ENCODE results near the gene GMPR. TPM values are rescaled to one million over a fixed set of nuclear protein-coding genes. Genes with fewer than 3 reads are reported as not detected.
"Not testable (repeated sequence)": the region's sequence is repeated elsewhere in the genome, so short reads cannot be mapped to it uniquely, and the experiment has no call there.

Gene GMPR
- total RNA-seq, 2 experiments from 2014 or later = 1.4 to 1.6 TPM

- H3K27me3 Mint-ChIP-seq = no peaks in the 10 kb centered on the region
- no peaks in the 10 kb centered on the region for H3K4me1 Mint-ChIP-seq
- no peak overlapping the region for H3K27ac Mint-ChIP-seq
- ATAC-seq (no peak), DNase-seq (no peak)
- intact Hi-C loops (cut with DNase I, micrococcal nuclease) = no loop called here
- no peaks in the 10 kb centered on the region for H3K36me3 Mint-ChIP-seq (ENCODE audit: low read depth)
- H3K9me3 Mint-ChIP-seq (ENCODE audit: low read depth) = no peaks in the 10 kb centered on the region
- ChIA-PET POLR2A (no interaction called here), CTCF (no interaction called here)
- no peak overlapping the region for H3K4me3 Mint-ChIP-seq
Observed at GRCh38 chr6:16252686-16253299, 14.4 kb downstream of the GMPR start.

GRCh38 chr6:16253399-16254144, 15.2 kb downstream of the GMPR start:
- H3K4me1 Mint-ChIP-seq = peaks cover 5% of the 10 kb centered on the region
- no peak overlapping the region for H3K27ac Mint-ChIP-seq
- intact Hi-C loops (cut with DNase I, micrococcal nuclease) = no loop called here
- ChIA-PET CTCF (no interaction called here), POLR2A (no interaction called here)
- DNase-seq (no peak), ATAC-seq (no peak)
- no peak overlapping the region for H3K4me3 Mint-ChIP-seq
- H3K27me3 Mint-ChIP-seq = no peaks in the 10 kb centered on the region
- H3K36me3 Mint-ChIP-seq (ENCODE audit: low read depth) = no peaks in the 10 kb centered on the region
- no peaks in the 10 kb centered on the region for H3K9me3 Mint-ChIP-seq (ENCODE audit: low read depth)

GRCh38 chr6:16254535-16254934, 16.1 kb downstream of the GMPR start:
- ChIA-PET CTCF (no interaction called here), POLR2A (interaction anchor here (0.7 kb wide), 1 partner anchor 1541 kb away, joined by 7 read pairs; no protein-coding TSS in a partner anchor)
- H3K9me3 Mint-ChIP-seq (ENCODE audit: low read depth) = no peaks in the 10 kb centered on the region
- H3K4me3 Mint-ChIP-seq = no peak overlapping the region
- H3K27ac Mint-ChIP-seq = no peak overlapping the region
- no peaks in the 10 kb centered on the region for H3K27me3 Mint-ChIP-seq
- no peaks in the 10 kb centered on the region for H3K36me3 Mint-ChIP-seq (ENCODE audit: low read depth)
- peaks cover 5% of the 10 kb centered on the region for H3K4me1 Mint-ChIP-seq
- intact Hi-C loops (cut with DNase I, micrococcal nuclease) = no loop called here
- ATAC-seq (no peak), DNase-seq (no peak)

GRCh38 chr6:16256781-16257180, 18.4 kb downstream of the GMPR start:
- no peaks in the 10 kb centered on the region for H3K27me3 Mint-ChIP-seq
- intact Hi-C loops (cut with DNase I, micrococcal nuclease) = no loop called here
- DNase-seq (no peak), ATAC-seq (no peak)
- ChIA-PET POLR2A (interaction anchor here (0.6 to 0.7 kb wide), 2 partner anchors 11 to 22 kb away, joined by 3 read pairs; no protein-coding TSS in a partner anchor), CTCF (interaction anchor here (0.6 to 0.8 kb wide), 2 partner anchors 12 to 296 kb away, joined by 3 to 5 read pairs; no protein-coding TSS in a partner anchor)
- peaks cover 5% of the 10 kb centered on the region for H3K4me1 Mint-ChIP-seq
- no peak overlapping the region for H3K4me3 Mint-ChIP-seq
- H3K27ac Mint-ChIP-seq = no peak overlapping the region
- no peaks in the 10 kb centered on the region for H3K36me3 Mint-ChIP-seq (ENCODE audit: low read depth)
- no peaks in the 10 kb centered on the region for H3K9me3 Mint-ChIP-seq (ENCODE audit: low read depth)

- Mint-ChIP-seq H3K4me3 (no peak overlapping the region), H3K27ac (no peak overlapping the region), H3K27me3 (no peaks in the 10 kb centered on the region), H3K9me3 (ENCODE audit: low read depth) (no peaks in the 10 kb centered on the region), H3K36me3 (ENCODE audit: low read depth) (no peaks in the 10 kb centered on the region), H3K4me1 (peaks cover 5% of the 10 kb centered on the region)
- CTCF ChIA-PET = interaction anchor here (0.7 to 1.2 kb wide), 4 partner anchors 10 to 74 kb away, joined by 3 to 4 read pairs (median 3); no protein-coding TSS in a partner anchor
- DNase-seq (peak; percentile 37), ATAC-seq (peak; percentile 81)
- POLR2A ChIA-PET = no interaction called here
- intact Hi-C loops (cut with DNase I, micrococcal nuclease) = no loop called here
Observed at GRCh38 chr6:16257999-16258708, 19.8 kb downstream of the GMPR start.

- intact Hi-C loops (cut with DNase I, micrococcal nuclease) = no loop called here
- CTCF ChIA-PET = interaction anchor here (1.1 kb wide), 1 partner anchor 11 kb away, joined by 3 read pairs; no protein-coding TSS in a partner anchor
- POLR2A ChIA-PET = no interaction called here
- DNase-seq (no peak), ATAC-seq (no peak)
- no peak overlapping the region for H3K27ac Mint-ChIP-seq
- no peaks in the 10 kb centered on the region for H3K36me3 Mint-ChIP-seq (ENCODE audit: low read depth)
- no peaks in the 10 kb centered on the region for H3K27me3 Mint-ChIP-seq
- H3K4me1 Mint-ChIP-seq = peaks cover 5% of the 10 kb centered on the region
- no peak overlapping the region for H3K4me3 Mint-ChIP-seq
- H3K9me3 Mint-ChIP-seq (ENCODE audit: low read depth) = no peaks in the 10 kb centered on the region
Observed at GRCh38 chr6:16258709-16259075, 20.3 kb downstream of the GMPR start.

GRCh38 chr6:16259604-16260003, 21.2 kb downstream of the GMPR start:
- H3K4me3 Mint-ChIP-seq; H3K27me3 Mint-ChIP-seq; H3K36me3 Mint-ChIP-seq (ENCODE audit: low read depth); H3K4me1 Mint-ChIP-seq; intact Hi-C loops (cut with DNase I, micrococcal nuclease); DNase-seq; H3K27ac Mint-ChIP-seq; ATAC-seq; POLR2A ChIA-PET; H3K9me3 Mint-ChIP-seq (ENCODE audit: low read depth): not testable (repeated sequence)
- CTCF ChIA-PET = interaction anchor here (1.1 kb wide), 1 partner anchor 12 kb away, joined by 3 read pairs; no protein-coding TSS in a partner anchor

GRCh38 chr6:16260602-16261001, 22.2 kb downstream of the GMPR start:
- H3K27ac Mint-ChIP-seq; H3K9me3 Mint-ChIP-seq (ENCODE audit: low read depth); POLR2A ChIA-PET; H3K36me3 Mint-ChIP-seq (ENCODE audit: low read depth); DNase-seq; H3K4me1 Mint-ChIP-seq; H3K4me3 Mint-ChIP-seq; ATAC-seq; CTCF ChIA-PET; intact Hi-C loops (cut with DNase I, micrococcal nuclease); H3K27me3 Mint-ChIP-seq: not testable (repeated sequence)

- H3K27me3 Mint-ChIP-seq; H3K4me3 Mint-ChIP-seq; H3K36me3 Mint-ChIP-seq (ENCODE audit: low read depth); DNase-seq; H3K9me3 Mint-ChIP-seq (ENCODE audit: low read depth); POLR2A ChIA-PET; CTCF ChIA-PET; ATAC-seq; intact Hi-C loops (cut with DNase I, micrococcal nuclease); H3K27ac Mint-ChIP-seq; H3K4me1 Mint-ChIP-seq: not testable (repeated sequence)
Observed at GRCh38 chr6:16262773-16263172, 24.4 kb downstream of the GMPR start.

GRCh38 chr6:16263464-16264099, 25.2 kb downstream of the GMPR start:
- ATAC-seq; H3K9me3 Mint-ChIP-seq (ENCODE audit: low read depth); POLR2A ChIA-PET; H3K4me1 Mint-ChIP-seq; H3K36me3 Mint-ChIP-seq (ENCODE audit: low read depth); intact Hi-C loops (cut with DNase I, micrococcal nuclease); CTCF ChIA-PET; H3K4me3 Mint-ChIP-seq; H3K27me3 Mint-ChIP-seq; DNase-seq; H3K27ac Mint-ChIP-seq: not testable (repeated sequence)

GRCh38 chr6:16264785-16265184, 26.4 kb downstream of the GMPR start:
- ATAC-seq (no peak), DNase-seq (no peak)
- POLR2A ChIA-PET = interaction anchor here (0.7 kb wide), 1 partner anchor 374 kb away, joined by 5 read pairs; no protein-coding TSS in a partner anchor
- Mint-ChIP-seq H3K27ac (no peak overlapping the region), H3K27me3 (no peaks in the 10 kb centered on the region), H3K36me3 (ENCODE audit: low read depth) (no peaks in the 10 kb centered on the region), H3K4me3 (no peak overlapping the region), H3K4me1 (no peaks in the 10 kb centered on the region), H3K9me3 (ENCODE audit: low read depth) (no peaks in the 10 kb centered on the region)
- intact Hi-C loops (cut with DNase I, micrococcal nuclease) = no loop called here
- CTCF ChIA-PET = no interaction called here
